GM19238 (cell line): ENCODE data around the gene CA10.

Experiments used
- DNase-seq: peaks from one replicate; pipeline ENCODE4 v3.0.0; 2011; ENCODE audit warnings: low spot score; ENCODE audit not compliant: insufficient read length

Gene CA10

DNA sequence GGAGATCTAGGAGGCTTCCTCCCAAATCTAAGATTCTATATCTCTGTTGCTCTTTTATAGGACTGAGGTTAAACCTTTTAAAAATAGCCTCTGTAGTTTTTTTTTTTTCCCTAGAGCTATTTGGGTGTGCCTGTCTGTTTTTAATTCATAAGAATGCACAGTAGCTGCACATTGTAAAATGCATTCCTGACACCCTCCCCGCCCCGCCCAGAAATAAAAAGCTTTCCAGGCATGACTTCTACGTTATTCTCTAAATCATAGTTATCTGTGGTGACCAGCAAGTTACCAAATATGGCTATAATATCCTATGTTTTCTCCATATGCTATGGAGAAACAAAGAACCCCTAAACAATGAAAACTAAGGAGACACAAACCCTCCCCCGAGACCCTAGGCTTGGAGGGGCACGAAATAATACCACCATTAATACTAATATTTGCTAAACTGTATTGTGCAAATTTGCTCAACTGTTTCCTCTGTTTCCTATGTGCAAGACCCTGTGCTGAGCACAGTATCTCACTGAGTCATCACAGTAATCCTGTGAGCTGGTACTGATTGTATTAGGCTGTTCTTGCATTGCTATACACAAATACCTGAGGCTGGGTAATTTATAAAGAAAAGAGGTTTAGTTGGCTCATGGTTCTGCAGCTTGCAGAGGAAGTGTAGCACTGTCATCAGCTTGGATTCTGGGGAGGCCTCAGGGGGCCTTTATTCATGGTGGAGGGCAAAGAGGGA, 388.3 kb downstream of the CA10 start:
- DNase-seq: no peak

DNA sequence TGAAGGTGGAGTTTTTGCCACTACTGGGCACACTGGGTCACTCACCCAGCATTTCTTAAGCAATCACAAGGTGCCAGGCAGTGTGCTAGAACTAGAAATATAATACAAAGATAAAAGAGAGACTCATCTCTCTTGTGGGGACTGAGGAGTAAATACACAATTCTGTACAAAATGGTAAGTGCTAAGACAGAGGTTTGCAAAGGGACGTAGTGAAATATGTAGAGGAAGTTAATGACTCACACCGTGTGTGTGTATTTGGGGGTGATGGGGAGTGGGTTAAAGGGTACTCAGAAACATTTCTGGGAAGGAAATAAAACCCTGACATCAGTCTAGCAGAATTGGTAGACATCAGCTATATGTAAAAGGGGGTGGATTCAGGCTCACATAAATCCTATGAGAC, 389.3 kb downstream of the CA10 start:
- DNase-seq: no peak

DNA sequence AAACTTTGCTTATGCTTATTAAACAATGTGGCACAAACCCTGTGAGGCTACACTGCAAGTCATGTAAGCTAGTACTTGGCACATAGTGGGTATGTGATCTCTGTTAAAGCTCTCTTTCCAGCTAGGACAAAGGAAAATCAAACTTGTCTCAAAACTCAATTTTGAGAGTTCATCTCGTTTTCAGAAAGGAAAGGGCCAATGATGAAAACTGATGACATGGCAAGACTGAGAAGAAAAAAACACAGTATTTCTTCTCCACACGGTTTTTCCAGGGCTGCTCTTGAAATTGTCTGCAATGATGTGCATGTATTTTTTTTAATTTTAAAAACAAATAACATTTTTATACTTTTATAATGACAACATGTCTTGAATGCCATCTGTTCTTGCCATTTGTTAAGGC, 389.8 kb downstream of the CA10 start:
- no peak for DNase-seq

GRCh38 chr17:51767287-51767686, 391.2 kb downstream of the CA10 start:
- DNase-seq: no peak

- DNase-seq: no peak
Measured at GRCh38 chr17:51765282-51766135, 393.0 kb downstream of the CA10 start.

DNA sequence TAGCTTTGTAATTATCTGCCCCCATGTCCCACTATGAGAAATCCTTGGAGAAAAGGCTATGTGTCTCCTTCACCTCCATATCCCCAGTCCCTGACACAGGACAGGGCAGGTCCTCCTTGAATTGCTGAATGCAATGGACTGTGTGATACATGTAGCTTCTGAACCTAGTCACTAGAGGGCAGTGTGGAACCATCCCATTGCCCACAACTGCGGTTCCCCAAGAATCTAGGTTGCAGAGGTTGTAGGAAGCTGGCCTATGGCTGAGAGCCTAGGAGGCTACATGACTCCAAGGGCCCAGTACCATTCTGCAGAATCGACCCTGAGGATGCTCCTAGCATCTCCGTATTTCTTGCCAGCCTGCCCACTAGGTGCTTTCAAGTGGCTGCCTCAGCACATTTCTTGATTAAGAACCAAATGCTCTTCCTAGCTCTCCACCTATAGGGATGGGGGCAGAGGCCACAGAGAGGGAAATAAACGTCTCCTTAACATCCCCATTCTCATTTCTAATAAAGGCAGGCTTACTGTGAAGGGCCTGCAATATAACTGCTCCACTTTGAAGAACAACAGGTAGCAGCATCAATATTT, 394.0 kb downstream of the CA10 start:
- peak; percentile 38 for DNase-seq

DNA sequence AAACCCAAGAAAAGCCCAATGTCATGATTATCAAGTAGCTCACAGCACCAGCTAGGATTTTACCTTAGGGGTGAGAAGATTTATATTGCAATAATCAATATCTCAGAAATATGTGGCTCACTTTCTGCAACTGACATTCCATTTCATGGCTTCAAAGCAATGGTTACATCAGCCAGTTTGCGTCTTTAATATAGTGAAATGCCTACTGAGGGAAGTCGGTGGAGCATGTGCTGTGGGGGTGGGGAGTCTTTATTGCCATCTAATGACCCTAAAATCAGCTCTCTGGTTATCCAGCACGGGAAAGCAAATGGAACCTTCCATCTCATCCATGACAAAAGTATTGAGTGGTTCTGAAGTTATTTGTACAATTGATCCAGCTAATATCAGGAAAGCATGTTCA, 395.5 kb downstream of the CA10 start:
- no peak for DNase-seq

DNA sequence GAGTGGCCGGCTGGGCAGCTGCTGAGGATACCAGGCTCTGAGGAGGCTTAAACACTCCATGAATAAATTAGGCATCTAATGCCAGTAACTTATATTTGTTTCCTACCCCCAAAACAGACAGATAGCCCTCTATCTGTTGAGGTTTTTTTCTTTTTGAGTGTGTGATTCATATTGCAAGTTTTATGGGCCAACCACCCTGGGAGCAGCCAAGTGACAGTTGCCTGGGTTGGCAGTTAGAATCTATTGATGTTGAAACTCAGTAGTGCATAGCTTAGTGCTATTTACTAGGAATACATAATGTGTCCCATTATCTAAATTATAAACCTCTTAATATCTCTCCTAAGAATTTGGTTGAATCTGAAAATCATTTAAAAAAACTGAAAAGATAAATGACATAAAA, 397.4 kb downstream of the CA10 start:
- DNase-seq: no peak

DNA sequence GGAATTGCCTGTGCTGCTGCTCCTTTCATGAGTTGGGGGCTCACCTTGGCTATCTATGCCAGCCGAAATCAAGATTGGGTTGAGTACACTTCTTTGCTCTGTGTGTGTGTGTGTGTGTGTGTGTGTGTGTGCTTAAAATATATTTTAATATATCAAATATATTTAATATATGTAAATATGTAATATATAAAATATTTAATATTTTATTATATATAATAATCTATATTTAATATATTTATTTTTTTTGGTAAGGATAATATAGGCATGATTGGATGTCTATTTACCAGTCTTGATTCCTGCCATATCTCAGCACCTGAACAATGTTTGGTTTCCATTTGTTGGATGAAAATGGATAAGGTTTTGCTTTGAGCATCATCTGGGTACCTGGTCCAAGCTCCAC, 399.3 kb downstream of the CA10 start:
- no peak for DNase-seq

GRCh38 chr17:51751072-51751471, 407.4 kb downstream of the CA10 start:
- no peak for DNase-seq

- no peak for DNase-seq
Measured at GRCh38 chr17:51748749-51749604, 409.5 kb downstream of the CA10 start.

DNA sequence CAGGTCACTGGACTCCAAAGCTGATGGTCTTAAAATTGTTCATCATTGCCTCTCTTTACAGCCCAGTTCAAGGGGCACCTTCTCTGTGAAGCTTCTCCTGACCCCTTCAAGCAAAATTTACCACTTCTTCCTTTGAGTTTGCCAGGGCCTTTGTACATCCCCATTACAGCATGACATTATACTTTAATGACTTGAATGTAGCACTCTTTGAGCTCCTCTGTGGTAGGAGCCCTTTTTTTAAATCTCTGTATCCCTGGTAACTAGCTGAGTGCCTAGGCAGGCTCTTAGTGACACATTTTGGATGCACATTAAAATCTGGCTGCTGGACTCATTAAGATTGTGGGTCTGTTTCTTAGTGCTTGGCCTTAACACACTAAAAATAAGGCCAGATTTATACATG, 412.1 kb downstream of the CA10 start:
- no peak for DNase-seq

- no peak for DNase-seq
Measured at GRCh38 chr17:51745993-51746392, 412.5 kb downstream of the CA10 start.

- no peak for DNase-seq
Measured at GRCh38 chr17:51743477-51743876, 415.0 kb downstream of the CA10 start.

DNA sequence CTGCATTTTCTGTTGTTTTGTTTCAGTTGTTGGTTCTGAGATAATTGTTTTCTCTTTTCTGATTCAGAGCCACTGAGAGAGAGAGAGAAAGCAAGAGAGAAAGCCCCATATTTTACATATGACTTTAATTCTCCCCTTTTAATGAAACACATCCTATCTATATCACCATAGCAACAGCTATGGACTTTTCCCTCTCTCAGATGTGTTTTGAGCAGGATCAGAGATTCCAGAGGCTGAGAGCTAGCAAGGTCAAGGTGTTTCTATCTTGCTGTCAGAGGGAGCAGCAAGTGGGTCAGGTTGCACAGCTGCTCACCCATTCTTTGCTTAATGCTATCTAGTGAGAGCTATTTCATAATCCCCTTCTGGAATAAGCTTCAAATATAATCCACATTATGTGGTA, 415.9 kb downstream of the CA10 start:
- DNase-seq: no peak

DNA sequence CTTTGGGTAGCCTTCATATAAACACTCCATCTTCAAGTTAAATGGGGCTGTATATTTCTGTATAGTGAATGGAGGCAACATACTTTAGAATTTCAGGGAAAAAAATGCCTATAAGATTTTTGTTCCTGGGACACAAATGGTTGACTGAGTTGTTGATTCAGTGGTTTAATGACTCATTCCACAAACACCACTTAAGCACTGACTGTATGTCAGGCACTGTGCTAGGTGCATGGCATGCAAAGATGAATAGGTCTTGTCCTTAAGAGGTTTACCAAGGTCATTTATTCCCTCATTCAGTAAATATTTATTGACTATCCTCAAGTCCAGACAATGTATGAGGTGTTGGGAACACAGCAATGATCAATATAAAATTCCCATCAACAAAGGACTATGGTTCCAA, 417.1 kb downstream of the CA10 start:
- no peak for DNase-seq

GRCh38 chr17:51740531-51740930, 418.0 kb downstream of the CA10 start:
- no peak for DNase-seq

- DNase-seq: no peak
Measured at GRCh38 chr17:51739245-51739886, 419.1 kb downstream of the CA10 start.

DNA sequence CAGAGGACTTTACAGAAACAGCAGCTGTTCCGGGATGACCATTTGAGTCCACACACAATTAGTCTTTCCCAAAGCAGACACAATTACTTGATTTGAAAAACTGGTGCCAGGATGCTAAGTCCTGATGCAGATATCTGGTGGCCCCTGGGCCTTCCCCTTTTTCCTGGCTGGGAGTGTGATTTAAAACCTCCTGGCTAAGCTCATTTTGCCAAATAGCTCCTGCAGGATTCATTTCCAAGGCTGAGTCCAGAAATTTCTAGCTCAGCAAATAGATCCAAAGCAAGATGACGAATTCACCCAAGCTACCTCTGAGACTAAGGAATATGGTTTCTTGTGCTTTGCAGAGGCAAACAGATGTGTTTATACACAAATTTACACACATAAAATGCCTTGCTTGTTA, 422.2 kb downstream of the CA10 start:
- no peak for DNase-seq

GRCh38 chr17:51734976-51735375, 423.5 kb downstream of the CA10 start:
- no peak for DNase-seq

DNA sequence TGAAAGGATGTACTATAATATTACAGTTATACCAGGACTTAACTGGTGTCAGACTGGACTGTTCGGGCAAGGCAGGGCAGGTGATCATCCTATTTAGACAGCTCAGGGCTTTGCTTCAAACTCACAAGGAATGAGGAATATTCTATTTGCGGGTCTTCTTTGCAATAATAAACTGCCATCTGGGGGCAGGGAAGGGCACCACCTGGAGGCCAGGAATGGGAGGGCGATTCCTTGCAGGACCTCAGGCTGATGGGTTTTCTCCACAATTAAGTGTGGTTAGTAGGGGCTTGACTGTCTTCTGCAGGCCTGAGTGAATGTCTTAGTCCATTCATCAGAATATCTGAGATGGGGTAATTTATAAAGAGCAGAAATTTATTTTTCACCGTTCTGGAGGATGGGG, 424.1 kb downstream of the CA10 start:
- DNase-seq: no peak
